GM19043 (cell line): Measurements from ENCODE around the gene SYTL3.

Experiments used
- ATAC-seq: cut with Tn5 transposase; IDR thresholded peaks from one replicate; pipeline ENCODE4 v1.9.1; 2021; ENCODE audit warnings: low read depth; ENCODE audit not compliant: unreplicated experiment

SYTL3 gene

GRCh38 chr6:158769771-158770432 lies 120.0 kb downstream of the SYTL3 start:
- no peak for ATAC-seq

- ATAC-seq = no peak
Measured at GRCh38 chr6:158770533-158771330, 120.9 kb downstream of the SYTL3 start.

DNA sequence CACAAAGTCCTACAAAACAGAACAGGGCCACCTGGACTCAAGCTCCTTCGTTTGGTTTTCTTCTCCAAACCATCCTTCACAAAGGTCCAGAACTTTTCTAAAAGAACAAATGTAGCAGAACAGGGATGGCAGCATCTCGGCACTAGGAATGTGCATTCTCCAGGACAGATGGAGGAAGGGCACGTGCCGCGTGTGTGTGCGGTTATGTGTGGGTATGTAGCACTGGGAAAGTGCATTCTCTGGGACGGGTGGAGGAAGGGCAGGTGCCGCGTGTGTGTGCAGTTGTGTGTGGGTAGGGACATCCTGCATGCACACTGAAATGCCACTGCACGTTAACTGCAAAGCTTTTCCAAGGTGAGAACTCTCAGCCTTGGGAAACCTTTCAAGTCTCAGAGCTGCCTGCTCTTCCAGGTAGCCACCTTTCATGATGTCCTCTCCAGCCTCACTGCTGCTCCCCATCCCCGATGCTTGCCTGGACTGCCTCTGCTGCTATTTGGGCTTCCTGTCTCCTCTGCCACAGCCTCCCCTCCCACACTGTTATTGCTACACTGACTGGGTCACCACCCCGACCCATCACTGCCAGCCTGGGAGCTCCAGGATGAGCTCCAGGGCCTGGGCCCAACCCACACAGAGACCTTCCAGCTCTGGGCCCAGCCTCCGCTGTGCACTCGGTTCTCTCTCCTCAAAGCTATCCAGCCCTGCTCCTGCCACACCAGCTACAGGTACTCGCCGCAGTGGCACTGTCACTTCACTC lies 121.7 kb downstream of the SYTL3 start:
- no peak for ATAC-seq

GRCh38 chr6:158772172-158772571 lies 122.3 kb downstream of the SYTL3 start:
- ATAC-seq = no peak

GRCh38 chr6:158772851-158773371 lies 123.1 kb downstream of the SYTL3 start:
- ATAC-seq = no peak

GRCh38 chr6:158773581-158774449 lies 124.0 kb downstream of the SYTL3 start:
- ATAC-seq = no peak

DNA sequence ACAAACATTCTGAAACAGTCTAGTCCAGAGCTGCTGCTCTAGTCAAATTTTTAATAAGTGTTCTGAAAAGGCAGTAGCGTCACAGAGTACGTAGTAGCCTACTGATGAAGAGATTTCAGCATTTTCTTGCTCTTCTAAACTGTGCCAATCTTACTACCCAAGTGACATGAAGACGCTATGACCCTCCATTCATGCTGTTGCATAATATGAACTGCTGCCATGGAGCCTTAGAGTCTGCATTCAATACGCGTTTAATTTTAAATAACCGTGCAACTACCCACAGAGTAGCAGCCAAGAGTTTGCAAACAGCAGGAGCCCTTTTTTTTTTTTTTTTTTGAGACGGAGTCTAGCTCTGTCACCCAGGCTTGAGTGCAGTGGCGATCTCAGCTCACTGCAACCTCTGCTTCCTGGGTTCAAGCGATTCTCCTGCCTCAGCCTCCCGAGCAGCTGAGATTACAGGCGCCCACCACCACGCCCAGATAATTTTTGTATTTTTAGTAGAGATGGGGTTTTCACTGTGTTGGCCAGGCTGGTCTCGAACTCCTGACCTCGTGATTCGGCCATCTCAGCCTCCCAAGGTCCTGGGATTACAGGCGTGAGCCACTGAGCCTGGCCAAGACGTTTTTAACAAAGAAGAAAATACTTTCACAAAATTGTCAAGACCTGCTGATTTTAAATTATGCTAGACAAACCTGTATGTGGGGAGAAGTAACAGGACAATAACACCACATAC lies 125.0 kb downstream of the SYTL3 start:
- no peak for ATAC-seq

DNA sequence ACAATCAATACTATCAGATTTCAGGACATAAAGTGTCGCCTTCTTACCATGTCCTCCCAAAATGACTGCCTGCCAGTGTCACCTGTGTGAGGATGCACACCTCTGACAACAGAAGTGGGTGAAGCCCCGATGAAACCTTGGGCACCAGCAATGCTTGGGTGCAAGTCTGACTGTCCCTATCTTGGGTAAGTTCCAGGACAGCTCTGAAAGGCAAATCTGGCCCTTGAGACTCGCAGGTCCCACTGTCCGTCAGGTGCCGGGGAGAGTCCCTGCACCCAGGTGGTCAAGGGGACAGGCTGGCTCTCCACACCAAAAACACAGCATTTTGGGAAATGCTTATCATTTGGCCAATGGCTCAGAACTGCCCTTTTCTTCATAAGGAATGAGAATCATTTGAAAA lies 126.0 kb downstream of the SYTL3 start:
- ATAC-seq = no peak

DNA sequence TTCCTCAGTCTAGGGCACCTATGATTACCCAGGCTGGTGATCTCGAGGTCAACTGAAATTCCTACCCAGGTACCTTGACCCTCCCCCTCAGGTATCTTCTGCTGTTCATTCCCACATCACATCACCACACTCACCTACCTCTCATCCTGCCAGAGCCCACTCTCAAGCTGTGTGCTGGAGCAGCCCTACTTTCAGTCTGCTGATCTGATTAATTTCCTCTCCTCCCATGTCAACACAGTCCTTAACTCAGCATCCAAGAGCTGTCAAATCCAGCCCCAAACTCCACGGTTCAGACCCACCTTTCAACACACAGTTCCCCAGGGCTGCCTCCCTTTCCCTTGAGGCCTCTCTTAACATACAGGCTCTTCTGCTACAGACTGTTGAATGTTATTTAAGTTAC lies 126.9 kb downstream of the SYTL3 start:
- no peak for ATAC-seq

DNA sequence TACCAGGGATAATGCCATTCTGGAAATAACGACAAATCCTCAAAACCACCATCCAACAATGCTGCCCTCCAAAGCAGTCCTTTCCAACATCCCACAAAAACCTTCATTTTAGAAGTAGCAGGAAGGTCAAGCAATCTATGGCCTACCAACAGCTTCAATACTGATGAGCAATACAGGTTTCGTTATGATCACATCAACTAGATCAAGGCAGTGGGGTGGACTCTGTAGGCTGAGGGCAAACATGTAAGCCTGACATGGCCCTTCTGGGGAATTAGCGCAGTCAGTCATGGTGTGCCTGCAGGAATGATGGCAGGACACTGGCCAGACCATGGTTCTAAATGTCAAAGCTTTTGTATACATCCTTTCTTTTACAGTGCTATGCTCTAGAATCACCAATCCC lies 127.7 kb downstream of the SYTL3 start:
- ATAC-seq = no peak

DNA sequence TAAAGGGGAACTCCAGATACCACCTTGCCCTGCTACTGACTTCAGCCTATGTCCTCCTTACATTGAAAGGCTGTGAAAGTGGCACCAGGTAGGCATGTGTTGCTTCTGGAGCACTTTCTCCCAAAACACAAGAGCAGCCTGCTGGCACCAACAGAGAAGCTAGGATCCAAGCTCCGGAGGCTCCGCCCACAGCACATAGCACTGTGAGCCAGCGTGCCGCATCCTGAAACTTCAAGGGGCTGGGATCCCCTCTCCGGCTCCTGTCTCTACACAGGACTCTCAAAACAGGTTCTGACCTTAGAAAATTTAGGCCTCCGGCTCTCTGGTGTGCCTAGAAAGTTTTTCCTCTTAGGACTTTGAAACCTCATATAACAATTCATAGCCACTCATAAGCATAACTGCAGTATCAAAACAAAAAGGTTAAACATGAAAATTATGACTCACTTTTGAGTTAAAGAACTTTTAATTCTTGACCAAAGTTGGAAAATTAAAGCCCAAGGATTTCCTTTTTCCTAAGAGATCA lies 128.2 kb downstream of the SYTL3 start:
- no peak for ATAC-seq

DNA sequence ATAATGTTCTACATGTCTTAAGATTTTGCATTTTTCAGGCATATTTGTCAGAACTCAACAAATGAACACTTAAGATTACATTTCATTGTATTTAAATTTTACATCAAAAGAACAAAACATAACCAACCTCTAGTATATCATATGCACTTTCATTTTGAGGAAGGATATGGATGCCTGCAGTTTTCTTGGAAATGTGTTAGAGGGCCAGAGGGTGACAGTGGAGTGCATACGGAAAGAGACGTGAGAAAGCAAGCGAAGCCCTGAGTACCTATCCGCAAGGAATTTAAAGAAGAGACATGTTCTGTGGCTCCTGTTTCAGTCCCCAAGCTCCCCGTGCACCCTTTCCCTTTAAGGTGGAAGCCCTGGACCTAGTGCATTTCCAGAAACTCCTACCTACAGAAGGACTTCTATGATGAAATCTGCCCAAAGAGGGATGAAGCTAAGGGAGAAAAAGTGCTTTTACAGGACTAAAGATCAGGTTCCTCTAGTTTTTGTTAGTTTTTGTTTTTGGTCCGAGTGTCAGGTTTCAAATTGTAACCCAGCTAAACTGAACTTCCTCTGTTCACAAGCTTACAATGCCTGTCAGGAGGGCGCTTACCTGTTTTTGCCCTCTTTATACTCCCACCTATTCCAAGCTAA lies 130.5 kb downstream of the SYTL3 start:
- no peak for ATAC-seq

- ATAC-seq = no peak
Measured at GRCh38 chr6:158780988-158781691, 131.3 kb downstream of the SYTL3 start.

DNA sequence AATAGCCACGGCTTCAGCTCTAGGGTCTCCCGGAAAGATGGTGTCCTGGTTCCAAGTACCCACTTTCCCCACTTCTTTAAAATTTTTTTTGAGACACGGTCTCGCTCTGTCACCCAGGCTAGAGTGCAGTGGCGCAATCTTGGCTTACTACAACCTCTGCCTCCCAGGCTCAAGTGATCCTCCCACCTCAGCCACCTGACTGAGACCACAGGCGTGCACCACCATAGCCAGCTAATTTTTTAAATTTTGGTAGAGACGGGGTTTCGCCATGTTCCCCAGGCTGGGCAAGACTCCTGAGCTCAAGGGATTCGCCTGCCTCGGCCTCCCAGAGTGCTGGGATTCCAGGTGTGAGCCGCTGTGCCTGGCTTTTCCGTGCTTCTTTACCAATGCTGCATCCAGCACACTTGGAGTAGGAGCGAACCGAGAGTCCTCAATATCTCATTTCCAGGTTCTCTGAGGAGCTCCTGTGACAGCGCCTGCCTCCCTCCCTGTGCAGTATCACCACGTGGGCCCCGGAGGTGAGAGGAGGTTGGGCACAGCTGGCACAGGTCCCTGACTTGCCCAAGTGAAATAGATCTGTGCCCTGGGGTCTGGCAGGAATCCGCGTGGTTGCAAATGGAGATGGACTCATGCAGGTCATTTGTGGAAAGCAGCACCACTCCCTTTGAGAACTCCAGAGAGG lies 132.0 kb downstream of the SYTL3 start:
- ATAC-seq = no peak

GRCh38 chr6:158782432-158783166 lies 132.7 kb downstream of the SYTL3 start:
- ATAC-seq = no peak

DNA sequence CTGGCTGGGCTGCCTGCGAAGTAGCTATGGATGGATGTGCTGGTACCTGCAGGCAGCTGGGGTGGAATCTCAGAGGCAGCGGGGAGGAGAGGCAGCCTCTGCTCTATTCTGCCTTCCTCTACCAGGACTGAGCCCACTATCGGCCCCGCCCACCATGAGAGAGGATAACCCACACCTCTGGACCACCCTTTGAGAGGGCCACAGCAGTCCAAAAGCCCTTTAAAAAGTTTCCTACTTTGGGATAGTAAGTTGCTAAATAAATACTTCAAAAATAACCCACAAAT lies 133.3 kb downstream of the SYTL3 start:
- ATAC-seq = no peak

- no peak for ATAC-seq
Measured at GRCh38 chr6:158783851-158784250, 134.0 kb downstream of the SYTL3 start.
